Ovary (tissue), 3 donors: ENCODE data around the gene LRRN3.

ENCODE experiments used
- CTCF ChIP-seq, 3 donors: fragments of 450-650 bp in 2 of 3; fragments of 200-600 bp in 1 of 3; IDR thresholded peaks; one replicate each; pipeline versions ENCODE4 v1.5.1 to v1.8.0; 2016 to 2022; ENCODE audit warnings: antibody characterized with exemption in 3 of 3, mild to moderate bottlenecking in 1 of 3
- EP300 ChIP-seq: sonication (generic); formaldehyde crosslinking; IDR thresholded peaks from one replicate; pipeline ENCODE4 v1.6.1; 2017; ENCODE audit warnings: antibody characterized with exemption
- POLR2A ChIP-seq: fragments of 450-650 bp; IDR thresholded peaks from one replicate; pipeline ENCODE4 v1.6.1; 2017; ENCODE audit warnings: antibody characterized with exemption, mild to moderate bottlenecking, moderate library complexity
- donor health status: DM: no; HTN: no; CAD: no.

- TF ChIP-seq CTCF (IDR thresholded peaks at IDR 0.05) (no peak), POLR2A (no peak), EP300 (no peak)
Measured at GRCh38 chr7:111108000-111108399, 17.1 kb downstream of the LRRN3 start.
